Measurements from ENCODE around the gene ATXN1.

Gene ATXN1

GRCh38 chr6:16487996-16488674 is 273.1 kb downstream of the ATXN1 start:
- no peak overlapping the region for H3K4me3 ChIP-seq (ENCODE audit: low read depth, low read length)
- TF ChIP-seq CTCF (IDR thresholded peaks at IDR 0.05; ENCODE audit: low read depth, low read length, missing control alignments) = no peak
- DNase-seq (ENCODE audit: low read depth) = no peak

GRCh38 chr6:16486661-16487060 is 274.6 kb downstream of the ATXN1 start:
- H3K4me3 ChIP-seq (ENCODE audit: low read depth, low read length) = no peak overlapping the region
- no peak for TF ChIP-seq CTCF (IDR thresholded peaks at IDR 0.05; ENCODE audit: low read depth, low read length, missing control alignments)
- no peak for DNase-seq (ENCODE audit: low read depth)

DNA sequence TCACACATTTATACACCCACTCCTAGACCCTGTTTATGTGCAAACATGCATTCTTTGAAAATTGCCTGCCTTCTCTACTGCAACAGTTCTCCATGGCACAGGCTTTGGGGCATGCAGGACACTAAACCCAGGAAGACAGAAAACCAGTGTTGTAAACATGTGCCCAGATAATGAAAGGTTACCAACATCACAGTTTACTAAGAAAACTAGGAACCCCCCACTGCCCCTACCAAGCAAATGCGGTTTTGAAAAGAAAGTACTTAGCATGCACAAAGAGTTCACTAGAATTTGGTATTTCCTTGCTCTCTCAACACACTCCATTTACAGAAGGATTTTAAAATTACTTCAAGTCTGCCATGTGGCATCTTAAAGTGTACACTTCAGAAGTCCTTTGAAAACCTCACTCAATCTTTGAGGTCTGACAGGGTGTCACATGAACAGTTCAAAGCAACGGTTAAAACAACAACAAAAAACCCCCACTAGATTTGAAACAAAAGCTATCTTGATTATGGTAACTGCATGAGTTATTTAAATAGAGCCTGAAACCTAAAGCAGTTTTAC is 277.9 kb downstream of the ATXN1 start:
- H3K4me3 ChIP-seq (ENCODE audit: low read depth, low read length) = no peak overlapping the region
- DNase-seq (ENCODE audit: low read depth) = no peak
- no peak for TF ChIP-seq CTCF (IDR thresholded peaks at IDR 0.05; ENCODE audit: low read depth, low read length, missing control alignments)

DNA sequence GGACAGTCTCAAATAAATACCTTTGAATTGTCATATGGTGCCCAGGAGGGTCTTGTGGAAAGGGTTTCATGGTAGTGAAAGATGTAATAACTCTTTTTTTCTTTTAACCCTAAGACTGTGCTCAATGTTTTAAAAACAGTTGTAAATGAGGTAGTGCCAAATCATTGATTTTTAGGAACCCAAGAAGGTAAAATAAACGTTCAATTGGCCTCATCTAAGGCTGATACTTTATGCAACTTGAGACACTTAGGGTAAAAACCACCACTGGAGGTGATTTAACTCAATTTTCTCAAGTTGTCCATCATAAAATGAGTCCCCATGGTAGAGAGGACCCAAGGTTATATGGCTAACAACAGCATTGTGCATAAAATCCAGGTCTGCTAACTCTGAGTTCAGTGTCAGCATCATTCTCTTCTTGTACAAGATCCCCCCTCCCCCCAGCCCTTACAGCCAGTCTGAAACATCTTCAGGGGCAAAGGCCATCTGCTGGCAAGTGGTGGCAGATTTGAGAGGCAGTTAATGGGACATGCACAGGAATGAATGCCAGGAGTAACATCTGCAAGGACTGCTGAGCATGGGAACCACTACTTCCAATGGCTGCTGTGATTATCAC is 278.5 kb downstream of the ATXN1 start:
- no peak overlapping the region for H3K4me3 ChIP-seq (ENCODE audit: low read depth, low read length)
- TF ChIP-seq CTCF (IDR thresholded peaks at IDR 0.05; ENCODE audit: low read depth, low read length, missing control alignments) = peak; percentile 32
- no peak for DNase-seq (ENCODE audit: low read depth)

GRCh38 chr6:16481697-16482399 is 279.4 kb downstream of the ATXN1 start:
- no peak for DNase-seq (ENCODE audit: low read depth)
- no peak for TF ChIP-seq CTCF (IDR thresholded peaks at IDR 0.05; ENCODE audit: low read depth, low read length, missing control alignments)
- H3K4me3 ChIP-seq (ENCODE audit: low read depth, low read length) = no peak overlapping the region

DNA sequence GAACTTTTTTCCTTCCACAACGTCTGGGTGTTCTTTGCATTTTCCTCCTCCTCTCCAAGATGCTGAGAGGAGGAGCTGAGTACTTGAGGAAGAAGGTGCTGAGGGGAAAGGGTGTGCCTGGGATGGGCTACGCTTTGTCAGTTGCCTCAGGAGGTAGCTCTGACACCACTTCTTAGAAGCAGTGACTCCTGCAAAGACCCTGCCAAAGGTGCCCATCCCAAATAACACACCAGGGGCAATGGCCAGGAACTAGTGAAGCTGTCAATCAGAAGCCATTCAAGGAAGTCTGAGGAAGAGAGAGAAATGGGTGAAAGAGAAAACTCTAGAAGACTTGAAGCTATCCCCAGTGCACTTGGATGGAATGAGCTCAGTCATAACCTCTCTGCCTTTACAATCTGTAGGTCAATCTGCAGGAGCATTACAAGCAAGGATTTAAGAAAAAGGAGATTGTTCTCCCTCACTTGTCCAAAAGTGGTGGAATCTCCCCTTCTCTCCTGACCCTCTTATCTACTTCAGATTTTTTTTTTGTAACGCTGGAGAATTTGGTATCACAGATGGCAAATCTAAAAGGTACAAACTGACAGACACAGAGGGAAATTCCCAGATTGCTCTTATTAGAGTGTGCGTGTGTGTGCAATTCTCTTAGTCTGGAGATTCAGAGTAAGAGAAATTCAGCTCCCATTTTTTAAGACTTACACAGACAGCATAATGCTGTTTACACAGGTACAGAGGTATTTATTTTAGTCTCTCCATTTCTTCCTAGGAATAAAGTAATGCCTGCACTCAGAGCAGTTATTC is 280.3 kb downstream of the ATXN1 start:
- no peak overlapping the region for H3K4me3 ChIP-seq (ENCODE audit: low read depth, low read length)
- DNase-seq (ENCODE audit: low read depth) = no peak
- TF ChIP-seq CTCF (IDR thresholded peaks at IDR 0.05; ENCODE audit: low read depth, low read length, missing control alignments) = no peak
